ENCODE data around the gene VCAM1.

VCAM1 gene

DNA sequence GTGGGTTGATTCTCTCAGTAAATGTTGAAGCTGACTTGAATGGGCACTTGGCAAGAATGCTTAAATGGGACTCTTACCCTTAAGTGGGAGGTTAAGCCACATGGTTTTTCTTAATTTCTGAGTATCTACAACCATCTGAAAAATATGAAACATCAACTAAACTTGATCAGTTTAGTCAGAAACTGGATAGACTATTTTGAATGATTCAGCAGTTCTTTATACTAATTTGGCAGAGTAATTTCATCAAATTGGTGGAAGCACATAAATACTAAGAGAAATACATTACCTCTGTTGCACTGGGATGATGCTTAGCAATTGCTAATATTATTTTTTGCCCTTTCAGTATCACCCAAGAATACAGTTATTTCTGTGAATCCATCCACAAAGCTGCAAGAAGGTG lies 4.7 kb downstream of the VCAM1 start:
- DNase-seq (ENCODE audit: low spot score), result no peak

DNA sequence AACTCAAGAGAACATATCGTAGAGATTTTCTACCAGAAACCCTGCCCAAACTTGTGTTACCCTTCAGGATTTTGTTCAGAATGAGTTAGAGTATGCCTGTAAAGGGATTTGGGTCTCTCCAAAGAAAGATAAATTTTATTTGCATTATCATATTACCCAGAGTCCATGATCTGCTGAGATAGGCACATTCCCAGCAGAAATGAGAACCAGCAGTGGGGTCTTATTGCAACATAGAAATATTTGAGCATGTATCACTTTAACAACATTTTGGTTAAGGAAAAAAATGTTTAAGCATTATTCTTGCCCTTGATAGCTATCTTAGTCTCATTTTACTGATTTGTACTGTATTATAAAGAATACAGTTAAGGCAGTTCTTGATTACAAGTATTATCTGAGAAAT lies 10.6 kb downstream of the VCAM1 start:
- DNase-seq (ENCODE audit: low spot score), result no peak

DNA sequence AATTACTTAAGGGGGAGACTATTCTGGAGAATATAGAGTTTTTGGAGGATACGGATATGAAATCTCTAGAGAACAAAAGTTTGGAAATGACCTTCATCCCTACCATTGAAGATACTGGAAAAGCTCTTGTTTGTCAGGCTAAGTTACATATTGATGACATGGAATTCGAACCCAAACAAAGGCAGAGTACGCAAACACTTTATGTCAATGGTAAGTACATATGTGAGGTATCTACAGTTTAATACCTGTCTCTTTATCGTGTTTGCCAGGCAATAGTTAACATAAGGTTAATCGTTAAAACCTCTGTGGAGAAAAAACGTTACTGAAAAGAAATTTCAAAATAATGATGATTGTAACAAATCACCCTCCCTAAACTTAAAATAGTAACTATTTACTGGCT lies 11.8 kb downstream of the VCAM1 start:
- DNase-seq (ENCODE audit: low spot score), result no peak

DNA sequence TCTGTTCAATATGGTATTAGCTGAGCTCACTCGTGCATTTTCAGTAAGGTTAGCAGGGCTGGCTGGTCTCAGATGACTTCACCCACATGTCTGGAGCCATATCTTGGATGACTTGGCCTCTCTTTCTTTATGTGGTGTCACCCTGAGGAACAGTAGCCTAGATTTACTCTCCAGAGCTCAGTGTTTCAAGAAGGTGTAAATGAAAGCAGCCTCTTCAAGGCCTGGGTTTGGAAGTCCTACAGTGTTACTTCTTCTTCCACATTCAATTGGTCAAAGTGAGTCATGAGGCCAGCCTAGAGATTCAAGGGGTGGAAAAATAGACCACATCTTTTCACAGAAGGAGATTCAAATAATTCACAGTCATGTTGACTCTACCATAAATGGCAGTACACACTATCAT lies 12.2 kb downstream of the VCAM1 start:
- no peak for DNase-seq (ENCODE audit: low spot score)

DNA sequence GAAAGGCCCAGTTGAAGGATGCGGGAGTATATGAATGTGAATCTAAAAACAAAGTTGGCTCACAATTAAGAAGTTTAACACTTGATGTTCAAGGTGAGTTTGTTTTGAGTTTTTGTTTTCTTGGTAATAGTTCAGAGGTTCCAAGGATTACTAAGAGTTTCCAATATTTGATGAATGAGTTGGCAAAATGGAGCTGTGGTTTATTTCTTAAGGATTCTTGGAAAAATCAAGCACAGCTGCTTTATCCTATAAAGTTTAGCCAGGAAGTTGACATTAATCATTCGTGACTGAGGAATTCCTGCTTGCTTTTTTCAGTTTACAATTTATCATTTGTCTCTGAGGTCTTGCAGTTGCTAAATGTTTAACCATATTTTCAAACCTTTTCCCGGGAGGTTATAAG lies 15.1 kb downstream of the VCAM1 start:
- no peak for DNase-seq (ENCODE audit: low spot score)

DNA sequence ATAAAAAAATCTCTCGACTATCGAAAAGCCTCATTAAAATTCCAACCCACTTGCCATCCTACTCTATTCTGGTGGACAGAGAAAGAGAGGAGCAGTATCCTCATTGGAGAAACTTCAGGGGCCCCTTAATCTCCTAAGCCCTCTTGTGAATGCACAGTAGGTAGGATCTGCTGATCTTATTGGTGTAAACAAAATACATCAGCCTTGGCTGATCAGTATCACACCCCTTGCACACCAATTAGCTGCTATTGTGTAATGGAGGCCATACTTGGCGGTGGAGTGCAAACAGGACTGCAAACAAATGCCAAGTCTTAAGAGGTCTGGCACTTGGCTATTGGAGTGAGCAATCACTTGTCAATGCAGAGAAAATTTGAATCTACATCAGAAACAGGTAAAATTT lies 15.7 kb downstream of the VCAM1 start:
- no peak for DNase-seq (ENCODE audit: low spot score)

DNA sequence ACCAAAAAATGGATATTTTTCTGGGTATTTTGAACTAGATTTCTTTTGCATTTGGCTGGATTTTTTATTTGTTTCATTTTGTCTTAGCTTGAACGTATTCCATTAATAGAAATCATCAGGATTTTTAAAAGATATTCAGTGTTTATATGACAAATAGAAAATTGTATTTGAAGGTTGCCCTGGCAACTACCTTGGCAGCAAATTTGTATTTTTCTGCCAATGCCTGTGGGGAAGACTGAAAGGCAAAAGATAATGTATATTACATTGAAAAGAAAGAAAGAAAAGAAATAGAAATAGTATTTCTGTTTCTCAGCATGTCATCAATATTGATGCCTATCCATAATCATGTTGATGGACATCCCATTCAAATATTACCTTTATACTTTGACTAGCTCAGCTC lies 16.8 kb downstream of the VCAM1 start:
- DNase-seq (ENCODE audit: low spot score), result no peak

DNA sequence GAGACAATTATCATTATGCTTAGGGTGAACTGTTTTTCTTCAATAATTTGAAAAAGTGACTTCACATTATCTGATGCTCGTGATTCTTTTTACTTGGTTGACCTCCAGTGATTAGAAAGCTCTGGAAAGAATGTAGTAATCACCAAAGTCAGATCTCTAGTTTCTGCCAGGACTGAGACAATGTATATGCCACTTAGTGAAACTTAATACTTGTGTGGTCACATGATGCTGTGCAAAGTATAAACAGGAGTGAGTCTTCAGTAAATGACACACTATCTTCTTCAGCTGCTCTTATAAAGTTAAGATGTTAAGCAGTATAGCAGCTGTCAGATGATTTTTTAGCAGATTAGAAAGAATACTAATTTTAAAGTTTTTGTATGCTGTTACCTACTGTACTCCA lies 17.2 kb downstream of the VCAM1 start:
- no peak for DNase-seq (ENCODE audit: low spot score)

DNA sequence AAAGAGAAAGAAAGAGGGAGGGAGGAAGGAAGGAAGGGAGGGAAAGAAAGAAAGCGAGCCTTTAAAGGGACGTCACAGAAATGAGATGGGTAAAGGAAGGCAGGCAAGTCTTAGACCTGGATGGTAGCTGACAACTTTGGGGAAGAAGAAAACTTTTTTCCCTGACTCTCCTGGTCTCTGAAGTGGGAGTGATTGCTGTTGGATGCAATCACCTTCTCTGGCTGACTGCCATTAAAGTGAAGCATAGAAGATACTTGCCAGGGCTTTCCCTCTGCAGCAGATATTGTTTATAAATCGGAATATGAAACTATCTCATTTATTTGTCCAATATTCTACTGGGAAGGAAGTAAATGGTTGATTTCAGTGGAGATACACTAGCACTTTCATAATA lies 27.0 kb downstream of the VCAM1 start:
- DNase-seq (ENCODE audit: low spot score), result no peak

DNA sequence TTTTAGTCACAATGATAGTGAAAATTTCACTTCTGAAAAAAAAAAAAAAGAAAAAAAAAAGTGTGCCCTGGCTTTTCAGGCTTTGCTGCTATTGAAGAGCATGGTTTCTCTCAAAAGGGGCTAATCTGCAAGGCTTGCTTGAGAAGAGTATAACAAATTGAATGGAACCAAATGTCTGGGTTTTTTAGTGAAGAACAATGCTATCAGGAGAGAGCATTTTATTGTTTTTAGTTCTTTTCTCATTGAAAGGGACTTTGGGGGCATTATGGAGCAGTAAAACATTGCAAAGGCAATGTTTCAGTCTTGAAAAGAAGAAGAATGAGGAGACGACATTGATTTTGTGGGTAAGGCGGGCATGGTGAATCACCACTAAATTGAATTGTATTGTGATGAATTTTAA lies 28.2 kb downstream of the VCAM1 start:
- DNase-seq (ENCODE audit: low spot score), result no peak

DNA sequence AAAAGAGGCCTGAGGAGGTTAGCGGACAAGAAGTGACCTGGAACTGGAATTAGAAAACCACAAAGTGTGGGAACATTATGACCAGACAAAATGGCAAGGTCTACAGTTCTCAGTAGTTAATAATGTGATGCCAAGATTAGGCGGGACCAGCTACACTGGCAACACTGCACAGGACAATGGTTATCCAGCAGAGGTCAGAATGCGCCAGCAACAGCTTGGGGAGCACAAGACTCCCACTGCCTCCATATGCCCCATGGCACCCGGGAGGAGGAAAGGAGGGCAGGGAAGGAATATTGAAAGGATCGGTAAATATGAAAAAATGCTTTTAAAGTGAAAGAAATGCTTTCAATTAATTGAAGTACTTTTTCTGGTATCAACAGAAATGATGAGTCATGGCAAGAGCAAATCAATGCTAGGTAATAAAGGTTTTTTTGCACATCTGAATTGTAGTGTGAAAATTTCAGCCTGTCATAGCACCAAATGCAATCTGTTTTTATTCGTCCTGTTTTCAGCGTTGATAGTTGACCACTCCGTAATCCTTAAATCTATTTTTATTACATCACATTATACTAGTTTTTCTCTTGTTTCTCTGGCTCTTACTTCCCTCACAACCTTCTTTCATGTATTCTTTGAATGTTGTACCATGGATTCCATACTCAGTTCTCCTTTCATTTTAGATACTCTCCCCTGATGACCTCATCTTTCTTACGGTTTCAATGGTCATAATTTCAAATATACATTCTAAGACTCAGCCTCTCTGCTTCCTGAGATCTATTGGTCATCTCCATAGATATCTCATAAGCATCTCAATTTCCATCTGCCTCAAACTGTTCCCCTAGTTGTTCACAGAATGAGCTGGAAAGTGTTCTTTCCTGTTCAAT lies 30.7 kb downstream of the VCAM1 start:
- no peak for DNase-seq (ENCODE audit: low spot score)

DNA sequence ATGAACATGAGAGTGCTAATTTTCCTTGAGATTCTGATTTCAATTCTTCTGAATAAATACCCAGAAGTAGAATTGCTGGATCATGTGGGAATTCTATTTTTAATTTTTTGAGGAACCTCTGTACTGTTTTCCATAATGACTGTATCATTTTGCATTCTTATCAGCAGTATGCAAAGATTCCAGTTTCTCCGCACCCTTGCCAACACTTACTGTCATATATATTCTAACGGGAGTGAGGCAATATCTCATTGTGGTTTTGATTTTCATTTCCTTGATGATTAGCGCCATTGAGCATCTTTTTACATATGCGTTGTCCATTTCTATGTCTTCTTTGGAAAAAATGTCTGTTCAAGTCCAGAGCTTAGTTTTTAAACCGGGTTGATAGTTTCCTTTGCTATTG lies 33.2 kb downstream of the VCAM1 start:
- no peak for DNase-seq (ENCODE audit: low spot score)

DNA sequence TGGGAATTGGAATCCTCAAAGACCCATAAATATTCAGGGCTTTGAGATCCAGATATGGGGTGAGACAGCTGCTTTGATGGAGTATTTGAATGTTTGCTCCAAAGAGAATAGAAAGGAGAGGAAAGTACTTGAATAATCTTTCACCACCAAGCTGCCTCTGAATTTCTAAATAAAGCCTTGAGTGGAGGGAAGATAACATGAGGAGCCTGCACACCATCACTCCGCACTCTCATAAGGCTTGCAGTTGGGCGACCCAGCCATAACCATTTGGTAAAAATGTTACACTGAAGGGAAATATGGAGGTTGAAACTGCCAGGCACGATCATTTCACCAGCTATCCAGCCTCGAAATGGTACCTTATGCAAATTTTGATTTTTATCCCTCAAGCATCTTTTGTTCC lies 38.4 kb downstream of the VCAM1 start:
- no peak for DNase-seq (ENCODE audit: low spot score)

DNA sequence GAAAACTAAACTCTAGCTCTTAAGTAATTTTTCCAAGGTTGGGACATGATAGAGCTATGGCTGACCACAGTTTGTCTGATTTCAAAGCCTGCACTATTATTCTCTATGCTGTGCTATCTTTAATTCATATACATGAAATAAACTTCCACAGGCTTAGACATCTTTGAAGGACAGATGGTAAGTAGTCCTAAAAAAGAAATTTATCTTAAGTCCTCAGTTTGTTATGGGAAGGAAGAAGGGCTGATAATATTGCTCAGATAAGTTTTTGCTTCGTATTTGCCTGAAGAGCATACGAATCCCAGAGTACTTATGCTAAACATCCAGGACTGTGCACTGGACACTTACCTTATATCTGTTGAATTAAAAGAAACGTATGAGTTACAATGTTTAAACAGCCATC lies 39.6 kb downstream of the VCAM1 start:
- no peak for DNase-seq (ENCODE audit: low spot score)

DNA sequence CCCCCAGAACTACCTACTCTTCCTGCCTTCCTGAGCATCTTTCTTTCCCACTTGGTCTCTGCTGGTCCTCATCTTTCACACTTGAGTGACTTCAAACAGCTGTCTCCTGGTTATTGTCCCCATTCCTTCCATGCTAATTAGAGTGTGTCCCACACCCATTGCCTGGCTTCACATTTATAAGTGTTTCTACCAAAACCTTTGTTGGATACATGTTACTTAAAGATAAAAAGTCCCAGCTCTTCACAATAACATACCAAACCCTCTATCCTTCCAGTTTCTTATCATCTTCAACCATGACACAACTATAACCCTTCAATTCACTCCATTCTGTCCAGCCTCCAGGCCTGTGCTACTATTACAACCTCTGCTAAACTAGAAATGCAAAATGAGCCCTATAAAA lies 41.0 kb downstream of the VCAM1 start:
- no peak for DNase-seq (ENCODE audit: low spot score)

DNA sequence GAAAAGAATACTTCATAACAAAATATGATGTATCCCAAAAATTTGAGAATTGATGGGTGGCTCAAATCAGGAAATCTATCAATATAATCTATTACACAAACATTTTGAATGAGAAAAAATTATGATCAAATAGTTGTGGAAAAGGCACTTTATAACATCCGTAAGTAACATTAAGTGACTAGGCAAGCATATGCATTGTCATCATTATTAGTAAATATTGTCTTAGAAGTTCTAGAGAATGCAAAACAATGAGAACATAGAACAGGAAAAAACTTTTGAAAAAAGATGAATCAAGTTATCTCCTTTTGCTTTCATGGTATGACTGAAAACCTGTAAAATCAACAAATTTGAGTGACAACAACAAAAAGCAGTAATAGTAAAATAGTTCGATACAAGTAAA lies 42.9 kb downstream of the VCAM1 start:
- DNase-seq (ENCODE audit: low spot score), result no peak

DNA sequence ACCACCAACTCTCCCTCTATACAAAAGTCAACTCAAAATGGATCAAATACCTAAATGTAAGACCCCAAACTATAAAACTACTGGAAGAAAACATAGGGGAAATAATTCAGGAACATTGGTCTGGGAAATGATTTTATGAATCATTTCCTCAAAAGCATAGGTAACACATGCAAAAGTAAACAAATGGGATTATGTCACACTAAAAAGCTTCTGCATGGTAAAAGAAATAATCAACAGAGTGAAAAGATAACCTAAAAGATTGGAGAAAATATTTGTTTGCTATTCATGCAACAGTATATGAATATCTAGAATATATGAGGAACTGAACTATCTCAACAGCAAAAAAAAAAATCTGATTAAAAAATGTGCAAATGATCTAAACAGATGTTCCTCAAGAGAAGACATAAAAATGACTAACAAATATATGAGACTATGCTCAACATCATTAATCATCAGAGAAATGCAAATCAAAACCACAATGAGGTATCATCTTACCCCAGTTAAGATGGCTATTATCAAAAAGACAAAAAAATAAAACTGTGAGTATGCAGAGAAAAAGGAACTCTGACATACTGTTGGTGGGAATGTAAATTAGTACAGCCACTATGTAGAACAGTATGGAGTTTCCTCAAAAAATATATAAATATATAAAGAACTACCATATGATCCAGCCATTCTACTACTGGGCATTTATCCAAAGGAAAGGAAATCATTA lies 47.8 kb downstream of the VCAM1 start:
- DNase-seq (ENCODE audit: low spot score), result no peak

DNA sequence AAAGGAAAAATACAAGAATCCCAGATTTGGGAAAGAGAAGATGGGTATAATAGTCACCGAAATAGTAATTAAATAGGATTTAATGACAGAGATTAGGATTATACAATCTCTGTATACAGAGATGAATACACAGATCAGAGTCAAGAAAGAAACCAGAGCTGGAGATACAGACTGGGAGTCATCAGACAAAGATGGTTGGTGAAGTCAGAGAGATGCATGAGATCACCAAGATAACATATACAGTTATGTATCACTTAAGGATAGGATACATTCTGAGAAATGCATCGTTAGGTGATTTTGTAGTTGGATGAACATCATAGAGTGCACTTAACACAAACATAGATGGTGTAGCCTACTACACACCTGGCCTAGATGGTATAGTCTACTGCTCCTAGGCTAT lies 49.8 kb downstream of the VCAM1 start:
- no peak for DNase-seq (ENCODE audit: low spot score)

DNA sequence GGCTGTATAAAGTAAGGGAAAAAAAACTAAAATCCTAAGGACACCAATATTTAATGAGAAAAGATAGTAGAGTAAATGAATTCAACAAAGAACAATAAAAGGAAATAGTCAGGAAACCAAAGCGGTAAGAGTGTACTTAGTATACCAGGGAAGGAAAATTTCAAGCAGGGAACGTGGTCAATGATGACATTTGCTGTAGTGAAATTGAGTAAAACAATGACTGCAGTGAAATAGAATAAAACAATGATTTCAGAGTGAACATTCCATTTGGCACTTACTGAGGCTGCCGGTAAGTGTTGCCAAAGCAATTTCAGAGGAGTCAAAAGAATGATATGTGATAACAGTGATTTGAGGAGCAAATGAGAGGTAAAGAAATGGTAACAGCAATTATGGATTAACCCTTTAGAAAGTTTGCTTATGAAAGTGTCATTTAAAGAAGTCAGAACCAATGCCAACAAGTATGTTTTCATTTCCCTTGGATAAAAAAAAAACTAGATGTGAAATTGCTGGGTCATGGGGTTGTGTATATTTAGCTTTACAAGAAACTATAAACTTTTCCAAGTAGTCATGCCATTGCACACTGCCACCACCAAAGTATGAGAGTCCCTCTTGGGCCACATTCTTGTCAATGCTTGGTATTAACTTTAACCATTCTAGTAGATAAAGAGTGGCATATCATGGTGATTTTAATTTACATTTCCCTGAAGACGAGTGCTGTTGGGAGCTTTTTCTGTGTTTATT lies 50.5 kb downstream of the VCAM1 start:
- no peak for DNase-seq (ENCODE audit: low spot score)

DNA sequence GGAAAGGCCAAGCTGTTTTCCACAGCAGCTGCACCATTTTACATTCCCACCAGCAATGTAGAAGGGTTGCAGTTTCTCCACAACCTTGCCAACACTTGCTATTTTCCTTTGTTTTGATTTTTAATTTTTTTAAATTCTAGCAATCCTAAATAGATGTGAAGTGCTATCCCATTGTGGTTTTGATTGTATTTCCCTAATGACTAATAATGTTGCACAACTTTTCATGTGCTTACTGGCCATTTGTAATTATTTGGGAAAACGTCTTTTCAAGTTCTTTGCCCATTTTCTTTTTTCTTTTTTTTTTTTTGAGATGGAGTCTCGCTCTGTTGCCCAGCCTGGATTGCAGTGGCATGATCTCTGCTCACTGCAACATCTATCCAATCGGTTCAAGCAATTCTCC lies 53.9 kb downstream of the VCAM1 start:
- no peak for DNase-seq (ENCODE audit: low spot score)

DNA sequence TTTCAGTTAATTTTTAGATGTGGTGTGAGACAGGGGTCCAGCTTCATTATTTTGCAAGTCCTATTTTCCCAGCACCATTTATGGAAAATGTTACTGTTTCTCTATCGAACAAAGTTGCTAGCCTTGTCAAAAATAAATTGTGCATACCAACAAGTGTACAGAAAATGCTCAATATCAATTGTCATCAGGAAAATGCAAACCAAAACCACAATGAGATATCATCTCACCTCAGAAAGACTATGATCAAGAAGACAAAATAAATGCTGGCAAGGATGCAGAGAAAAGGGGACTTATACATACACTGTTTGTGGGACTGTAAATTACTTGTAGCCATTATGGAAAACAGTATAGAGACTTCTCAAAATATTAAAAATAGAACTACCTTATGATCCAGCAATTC lies 54.8 kb downstream of the VCAM1 start:
- no peak for DNase-seq (ENCODE audit: low spot score)

DNA sequence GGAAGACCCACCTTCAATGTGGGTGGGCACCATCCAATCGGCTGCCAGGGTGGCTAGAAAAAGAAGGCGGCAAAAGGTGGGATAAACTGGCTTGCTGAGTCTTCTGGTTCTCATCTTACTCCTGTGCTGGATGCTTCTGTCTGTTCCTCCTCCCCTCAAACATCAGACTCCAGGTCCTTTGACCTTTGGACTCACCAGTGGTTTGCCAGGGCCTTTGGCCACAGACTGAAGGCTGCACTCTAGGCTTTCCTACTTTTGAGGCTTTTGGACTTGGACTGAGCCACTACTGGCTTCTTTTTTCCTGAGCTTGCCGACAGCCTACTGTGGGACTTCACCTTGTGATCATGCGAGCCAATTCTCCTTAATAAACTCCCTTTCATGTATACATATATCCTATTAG lies 55.9 kb downstream of the VCAM1 start:
- no peak for DNase-seq (ENCODE audit: low spot score)

DNA sequence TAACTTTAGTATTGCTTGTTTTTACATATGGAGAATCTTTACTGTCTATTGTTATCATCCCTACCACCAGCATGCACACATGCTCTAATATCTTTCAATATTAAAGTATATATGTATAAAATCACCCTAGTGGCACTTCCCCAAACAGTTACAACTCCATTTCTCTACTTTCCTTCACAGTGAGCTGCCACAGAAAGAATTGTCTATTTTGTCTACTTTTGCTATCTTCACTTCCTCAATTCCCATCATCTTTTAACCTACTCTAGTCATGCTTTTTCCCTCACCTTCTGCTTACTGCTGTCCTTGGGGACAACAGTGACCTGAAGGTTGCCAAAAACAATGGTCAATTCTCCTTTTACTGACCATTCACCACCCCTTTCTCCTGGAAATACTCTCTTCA lies 59.2 kb downstream of the VCAM1 start:
- DNase-seq (ENCODE audit: low spot score), result no peak
